Embryonic facial prominence (tissue), 1 donor: ENCODE data around the gene PPP2R5C.

Experiments used
- DNase-seq: peaks from one replicate; pipeline ENCODE4 v3.0.0-alpha.2; 2016; ENCODE audit errors: extremely low spot score

PPP2R5C gene

DNA sequence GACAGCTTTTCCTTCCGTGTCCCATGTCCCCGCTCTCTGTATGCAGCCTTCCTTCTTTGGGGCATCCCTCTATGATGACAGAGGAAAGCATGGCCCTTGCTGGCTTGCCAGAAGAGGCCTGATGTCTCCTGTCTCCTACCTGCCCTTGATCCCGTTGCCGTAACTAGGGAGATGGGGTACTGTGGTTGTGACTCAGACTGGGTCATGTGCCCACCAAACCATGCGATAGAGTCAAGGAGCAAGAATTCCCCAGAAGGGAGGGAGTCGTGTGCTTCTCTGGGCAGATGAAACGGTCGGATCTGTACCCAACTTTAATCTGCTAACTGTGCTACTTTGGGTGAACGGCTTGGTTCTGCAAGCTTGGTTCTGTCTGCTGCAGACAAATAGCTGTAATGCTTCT, 103.8 kb downstream of the PPP2R5C start:
- no peak for DNase-seq

DNA sequence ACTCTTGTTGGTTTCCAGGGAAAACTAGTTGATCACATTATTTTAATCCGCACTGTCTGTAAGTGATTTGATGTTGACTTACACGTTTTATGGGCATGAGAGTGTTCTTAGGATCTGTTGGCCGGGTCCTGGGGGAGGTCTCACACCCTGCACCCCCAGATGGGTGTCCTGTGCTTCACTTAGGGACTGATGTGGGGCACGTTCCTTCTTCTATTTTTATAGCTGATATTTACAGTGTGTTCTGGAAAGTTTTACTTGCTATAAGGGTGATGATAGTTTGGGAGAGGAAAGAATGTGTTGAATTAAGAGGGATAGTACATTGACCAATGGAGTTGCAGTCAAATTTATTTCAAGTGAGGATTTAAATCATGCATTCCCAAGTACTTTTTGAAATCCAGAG, 106.3 kb downstream of the PPP2R5C start:
- DNase-seq: no peak

GRCh38 chr14:101869217-101869616, 107.7 kb downstream of the PPP2R5C start:
- DNase-seq: no peak

GRCh38 chr14:101870273-101870939, 108.9 kb downstream of the PPP2R5C start:
- DNase-seq: no peak

DNA sequence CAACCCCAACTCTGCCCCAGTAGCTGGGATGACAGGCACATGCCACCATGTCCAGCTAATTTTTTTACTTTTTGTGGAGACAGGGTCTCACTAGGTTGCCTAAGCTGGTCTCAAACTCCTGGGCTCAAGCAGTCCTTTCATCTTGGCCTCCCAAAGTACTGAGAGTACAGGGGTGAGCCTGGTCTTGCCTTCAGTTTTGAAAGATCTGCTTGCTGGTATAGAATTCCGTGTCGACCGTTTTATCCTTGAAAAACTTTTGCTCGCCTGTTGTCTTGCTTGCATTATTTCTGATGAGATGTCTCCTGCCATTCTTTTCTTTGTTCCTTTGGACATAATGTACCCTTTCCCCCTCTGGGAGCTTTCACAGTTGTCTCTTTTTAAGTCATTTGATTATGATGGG, 110.8 kb downstream of the PPP2R5C start:
- DNase-seq: no peak

DNA sequence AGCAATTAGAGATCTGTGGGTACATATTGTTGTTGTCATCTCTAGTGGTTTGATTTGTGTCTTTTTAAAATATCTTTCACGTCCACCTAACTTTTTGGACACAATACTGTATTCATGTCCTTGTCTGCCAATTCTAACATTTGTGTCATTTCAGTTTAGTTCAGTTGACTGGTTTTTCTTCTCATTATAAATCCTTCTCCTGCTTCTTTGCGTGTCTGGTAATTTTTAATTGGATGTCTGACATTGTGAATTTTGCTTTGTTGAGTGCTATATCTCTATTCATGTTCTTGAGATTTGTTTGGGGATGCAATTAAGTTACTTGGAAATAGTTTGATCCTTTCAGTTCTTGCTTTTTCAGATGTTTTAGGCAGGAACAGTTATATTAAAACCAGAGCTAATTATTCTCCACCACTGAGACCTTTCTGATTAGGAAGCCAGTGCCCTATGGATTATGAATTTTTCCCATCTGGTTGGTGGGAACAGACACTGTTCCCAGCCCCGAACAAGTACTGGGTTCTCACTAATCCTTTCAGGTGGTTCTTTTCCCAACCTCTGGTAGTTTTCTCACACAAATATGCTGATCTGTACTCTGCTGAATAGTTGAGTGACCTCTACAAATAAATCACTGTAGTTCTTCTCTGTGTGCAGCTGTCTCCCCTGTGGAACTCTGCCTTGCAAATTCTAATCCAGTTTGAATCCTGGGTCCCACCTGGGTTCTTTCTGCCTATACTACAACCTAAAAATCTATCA, 111.7 kb downstream of the PPP2R5C start:
- no peak for DNase-seq

DNA sequence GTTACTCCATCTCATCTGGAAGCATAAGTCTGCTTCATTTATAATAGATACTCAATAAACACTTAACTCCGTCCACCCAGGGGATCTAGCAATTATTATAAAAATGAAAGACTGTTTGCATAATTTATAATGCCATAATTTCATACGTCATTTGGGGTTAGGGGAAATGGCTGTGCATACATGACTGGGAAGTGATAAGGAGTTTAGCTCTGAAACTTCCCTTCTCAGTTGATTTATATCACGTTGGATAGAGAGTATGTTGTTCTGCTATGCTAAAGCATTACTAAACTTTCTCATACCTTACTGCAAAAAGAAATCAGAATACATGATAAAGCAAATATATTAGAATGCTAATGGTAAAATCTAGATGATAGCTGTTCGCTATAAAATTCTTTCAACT, 112.5 kb downstream of the PPP2R5C start:
- no peak for DNase-seq

DNA sequence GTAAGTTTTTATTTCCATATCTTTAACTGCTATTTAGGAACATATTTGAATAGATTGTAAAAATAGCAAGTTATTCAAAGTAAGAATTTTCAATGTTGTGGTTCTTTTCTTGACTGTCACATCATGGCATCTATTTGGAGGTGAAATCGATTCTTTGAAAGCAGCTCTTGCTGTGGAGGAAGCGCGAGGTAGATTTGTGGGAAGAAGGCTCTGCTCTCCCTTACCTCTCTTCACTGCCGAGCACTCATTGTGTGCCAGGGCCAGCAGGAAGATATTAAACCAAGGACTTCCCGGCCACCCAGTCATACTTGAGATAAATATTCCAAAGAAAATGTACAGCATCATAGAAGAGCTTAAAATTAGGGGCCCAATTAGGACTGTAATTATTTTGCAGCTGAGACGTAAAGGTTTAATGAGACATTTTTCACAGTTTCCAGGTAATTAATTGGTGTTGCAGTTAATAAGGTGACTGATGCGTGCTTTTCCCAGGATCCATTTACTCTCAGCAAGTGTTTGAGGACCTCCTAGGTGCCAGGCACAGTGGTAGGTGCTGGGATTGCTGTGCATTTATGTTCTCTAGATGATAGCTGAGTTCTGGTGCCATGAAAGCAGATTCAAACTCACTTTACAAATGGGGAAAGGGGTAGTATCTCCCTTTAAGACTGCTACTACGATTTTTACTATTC, 113.7 kb downstream of the PPP2R5C start:
- DNase-seq: no peak

DNA sequence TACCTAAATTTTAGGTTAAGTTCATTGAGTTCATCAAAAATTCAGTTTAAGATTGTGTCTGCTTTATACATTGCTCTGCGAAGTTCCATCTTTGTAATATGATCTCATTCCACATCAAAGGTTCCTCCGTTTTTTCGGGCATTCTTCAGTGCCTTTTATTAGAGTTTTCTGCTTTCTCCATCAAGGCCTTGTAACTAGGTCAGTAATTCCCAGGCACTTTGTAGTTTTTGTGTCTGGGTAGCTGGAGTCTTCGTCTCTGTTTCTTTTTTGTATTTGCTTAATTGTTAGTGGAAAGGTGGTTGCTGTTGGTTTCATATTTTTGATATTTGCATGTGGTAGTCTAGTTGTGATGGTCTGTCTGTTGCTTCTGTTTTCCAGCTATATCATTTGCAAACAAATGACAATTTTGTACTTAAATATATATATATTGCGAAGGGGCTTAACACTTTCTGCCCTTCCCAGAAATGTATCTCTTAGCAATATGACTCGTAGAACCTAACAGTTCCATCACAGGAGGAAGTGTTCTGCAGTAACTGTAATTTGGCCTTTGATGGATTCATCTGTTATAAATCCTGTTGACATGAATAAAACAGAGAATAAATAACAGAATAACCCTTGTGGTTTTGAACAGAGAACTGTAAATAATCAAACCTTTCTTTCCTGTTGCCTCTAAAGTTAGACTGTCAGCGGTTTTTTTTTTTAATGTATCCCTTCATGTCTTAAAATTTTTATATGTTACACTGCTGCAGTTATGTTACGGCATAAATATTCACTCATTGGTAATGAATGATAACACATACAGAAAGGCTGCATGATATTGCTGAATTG, 114.4 kb downstream of the PPP2R5C start:
- no peak for DNase-seq

- no peak for DNase-seq
Measured at GRCh38 chr14:101876555-101876938, 115.0 kb downstream of the PPP2R5C start.

- DNase-seq: no peak
Measured at GRCh38 chr14:101877766-101878165, 116.3 kb downstream of the PPP2R5C start.

DNA sequence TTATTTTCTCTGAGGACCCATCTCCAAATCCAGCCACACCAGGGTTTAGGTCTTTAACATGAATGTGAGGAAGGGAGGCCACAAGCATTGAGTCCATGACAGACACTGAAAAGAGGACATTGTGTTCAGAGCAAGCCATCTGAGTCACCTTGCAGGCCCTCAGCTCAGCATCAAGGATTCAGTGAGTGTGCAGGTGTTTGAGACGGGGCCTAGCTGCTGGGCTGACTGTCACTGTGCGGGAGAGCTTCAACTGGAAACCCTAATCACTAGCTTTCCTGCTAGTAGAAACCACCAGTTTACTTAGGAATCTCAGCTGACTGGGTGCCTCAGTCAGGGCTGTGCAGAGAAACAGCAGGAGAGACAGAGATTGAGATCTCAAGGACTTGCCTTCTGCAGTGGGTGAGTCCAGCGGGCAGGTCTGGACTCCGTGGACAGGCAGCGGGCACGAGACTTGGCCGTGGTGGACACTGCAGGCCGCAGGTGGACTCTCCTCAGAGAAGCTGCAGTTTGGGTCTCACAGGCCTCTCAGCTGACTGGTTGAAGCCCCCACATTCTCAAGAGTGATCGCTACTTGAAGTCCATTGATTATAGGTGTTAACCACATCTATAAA, 116.8 kb downstream of the PPP2R5C start:
- no peak for DNase-seq

DNA sequence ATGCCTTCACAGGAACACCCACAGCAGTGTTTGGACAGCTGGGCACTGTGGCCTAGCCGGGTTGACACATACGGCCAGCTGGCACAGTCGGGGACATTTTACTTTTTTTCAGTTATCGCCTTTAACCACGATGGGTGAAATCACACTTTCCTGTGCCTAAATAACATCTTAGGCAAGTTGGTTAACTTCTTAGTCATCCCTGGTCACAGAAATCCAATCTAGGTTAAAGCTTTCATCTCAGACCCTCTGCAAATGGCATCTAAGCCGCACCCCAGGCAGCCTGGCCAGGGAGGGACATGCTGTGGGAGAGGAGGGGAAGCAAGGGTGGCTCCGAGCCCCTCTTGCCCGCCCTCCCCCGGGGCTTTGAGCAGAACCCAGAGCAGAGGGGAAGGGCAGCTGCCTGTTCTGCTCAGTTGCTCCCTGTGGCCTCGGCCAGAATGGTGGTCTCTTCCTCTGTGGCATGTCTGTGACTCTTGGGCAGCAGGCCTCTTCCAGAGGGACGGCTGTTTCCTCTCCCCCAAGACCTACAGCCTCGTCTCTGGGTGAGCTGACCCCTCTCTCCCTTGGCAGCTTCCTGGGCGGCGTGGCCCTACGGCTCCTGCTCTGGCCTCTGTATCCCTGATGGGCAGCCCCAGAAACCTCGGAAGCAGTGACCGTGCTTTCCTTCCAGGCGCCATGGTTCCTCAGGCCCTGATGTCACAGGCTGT, 117.5 kb downstream of the PPP2R5C start:
- DNase-seq: no peak

GRCh38 chr14:101879529-101880336, 118.2 kb downstream of the PPP2R5C start:
- DNase-seq: no peak

DNA sequence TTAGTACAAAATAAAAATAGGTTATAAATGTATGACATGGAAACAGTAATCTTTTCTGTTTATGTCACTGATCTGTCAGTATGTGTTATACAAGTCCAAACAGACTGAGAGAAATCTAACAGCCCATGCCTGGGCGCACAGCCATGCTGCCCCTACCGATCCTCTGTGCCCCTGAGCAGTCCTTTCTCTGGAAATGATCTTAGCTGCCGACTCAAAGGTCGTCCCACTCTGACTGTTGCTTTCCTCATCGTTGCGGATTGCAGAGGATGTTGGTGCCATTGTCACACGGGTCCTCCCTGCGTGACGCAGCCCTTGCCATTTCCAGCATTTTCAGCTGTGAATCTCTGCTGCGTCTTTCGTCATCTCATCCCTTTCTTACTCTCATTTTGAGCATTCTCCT, 119.9 kb downstream of the PPP2R5C start:
- no peak for DNase-seq

DNA sequence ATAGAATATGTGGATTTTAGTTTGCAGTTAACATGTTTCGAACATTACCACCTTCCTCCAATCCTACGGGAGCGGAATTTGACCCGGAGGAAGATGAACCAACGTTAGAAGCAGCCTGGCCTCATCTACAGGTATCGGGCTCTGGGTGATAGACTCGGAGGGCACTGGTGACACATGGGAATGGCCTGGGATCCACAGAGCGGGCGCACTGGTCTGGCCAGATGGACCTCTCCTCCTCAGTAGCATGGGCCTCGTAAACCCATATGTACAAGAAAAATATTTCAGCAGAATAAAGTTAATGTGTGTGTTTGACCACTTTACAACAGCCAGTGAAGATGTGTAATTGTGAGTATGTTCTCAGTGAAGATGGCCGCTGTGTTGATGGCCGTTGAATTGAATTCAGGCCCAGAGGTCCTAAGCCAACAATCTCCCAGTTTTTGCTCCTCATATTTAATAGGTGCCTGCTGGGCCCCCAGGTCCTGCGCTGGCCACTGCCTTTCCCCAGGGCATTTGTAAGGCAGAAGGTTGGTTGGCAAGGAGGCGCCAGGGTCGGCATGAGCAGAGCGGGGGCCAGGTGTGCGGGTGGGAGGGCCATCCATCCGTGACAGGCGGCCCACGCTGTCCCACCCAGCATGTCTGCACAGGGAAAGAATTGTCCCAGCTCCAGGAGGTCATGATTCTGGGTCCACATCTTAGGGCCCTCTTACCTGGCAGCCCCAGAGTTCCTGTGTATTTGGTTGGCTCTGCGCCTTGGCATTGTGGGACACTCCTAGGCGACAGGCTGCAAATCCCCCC, 120.8 kb downstream of the PPP2R5C start:
- no peak for DNase-seq

GRCh38 chr14:101884089-101884933, 122.8 kb downstream of the PPP2R5C start:
- no peak for DNase-seq

DNA sequence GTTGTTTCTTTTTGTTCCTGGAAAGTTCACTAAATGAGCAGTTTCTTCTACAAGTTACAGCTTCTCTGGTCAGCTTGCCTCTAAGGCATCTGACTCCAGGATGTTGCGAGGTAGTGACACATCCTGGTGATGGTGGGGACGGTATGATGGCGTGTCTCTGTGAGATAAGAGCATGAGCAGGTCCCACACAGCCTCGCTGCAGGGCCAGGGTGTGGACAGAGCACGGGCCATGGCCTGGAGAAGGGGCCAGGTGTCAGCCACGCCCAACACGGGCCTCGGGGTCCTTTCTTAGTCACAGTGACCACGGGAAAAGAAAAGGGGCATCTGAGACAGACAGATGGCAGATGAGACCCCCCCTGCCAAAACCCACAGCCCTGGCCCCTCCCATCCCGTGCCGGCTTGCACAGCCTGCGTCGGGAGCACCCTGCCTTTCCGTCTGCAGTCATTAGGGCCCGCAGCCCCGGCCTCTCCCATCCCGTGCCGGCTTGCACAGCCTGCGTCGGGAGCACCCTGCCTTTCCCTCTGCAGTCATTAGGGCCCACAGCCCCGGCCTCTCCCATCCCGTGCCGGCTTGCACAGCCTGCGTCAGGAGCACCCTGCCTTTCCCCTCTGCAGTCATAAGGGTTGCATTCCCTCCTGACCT, 123.5 kb downstream of the PPP2R5C start:
- no peak for DNase-seq
